NK-92 (cell line): ENCODE measurements around the gene PIN1.
A peak's percentile ranks its signal among the peaks of the same experiment; 100 is the strongest.
"Not testable (repeated sequence)": the region's sequence is repeated elsewhere in the genome, so short reads cannot be mapped to it uniquely, and the experiment has no call there.

Experiments used
- DNase-seq: peaks from one replicate; lab custom pipeline; 2025; ENCODE audit not compliant: unreplicated experiment; lab: John Stamatoyannopoulos, UW

Gene PIN1

DNA sequence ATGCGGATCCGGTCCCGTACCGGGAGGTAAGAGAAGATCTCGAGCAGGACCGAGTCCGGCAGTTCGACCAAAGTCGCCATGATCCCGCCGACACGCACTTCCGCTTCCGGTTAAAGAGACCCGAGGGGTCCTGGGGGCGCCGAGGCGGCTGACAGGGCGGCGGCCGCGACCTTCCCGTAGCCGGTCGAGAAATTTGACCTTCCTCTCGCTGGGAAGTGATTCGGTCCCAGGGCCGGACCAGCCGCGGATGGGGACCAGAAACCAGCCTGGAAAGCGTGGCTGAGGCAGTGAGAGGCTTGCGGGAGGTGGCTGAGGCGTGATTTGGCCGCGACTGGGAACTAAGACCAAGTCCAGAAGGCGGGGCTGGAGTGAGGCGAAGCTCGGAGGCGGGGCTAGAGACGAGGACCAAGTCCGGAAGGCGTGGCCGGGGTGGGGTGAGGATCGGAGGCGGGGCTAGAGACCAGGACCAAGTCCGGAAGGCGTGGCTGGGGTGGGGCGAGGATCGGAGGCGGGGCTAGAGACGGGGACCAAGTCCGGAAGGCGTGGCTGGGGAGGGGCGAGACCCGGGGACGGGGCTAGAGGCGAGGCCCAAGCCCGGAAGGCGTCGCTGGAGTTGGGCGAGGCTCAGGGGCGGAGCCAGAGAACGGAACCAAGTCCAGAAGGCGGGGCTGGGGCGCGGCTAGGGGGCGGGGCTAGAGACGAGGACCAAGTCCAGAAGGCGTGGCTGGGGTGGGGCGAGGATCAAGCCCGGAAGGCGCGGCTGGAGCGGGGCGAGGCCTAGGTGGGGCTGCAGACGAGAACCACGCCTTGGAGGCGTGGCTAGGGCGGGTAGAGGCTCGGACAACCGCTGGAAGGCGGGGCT lies 16.2 kb upstream of the PIN1 start, which contains the start of gene FBXL12:
Gene FBXL12, minus strand, starts transcription at position 346 of the 862 bp plus-strand sequence. Its CDS starts 266 bp downstream, at position 80.
- peak; percentile 100 for DNase-seq

DNA sequence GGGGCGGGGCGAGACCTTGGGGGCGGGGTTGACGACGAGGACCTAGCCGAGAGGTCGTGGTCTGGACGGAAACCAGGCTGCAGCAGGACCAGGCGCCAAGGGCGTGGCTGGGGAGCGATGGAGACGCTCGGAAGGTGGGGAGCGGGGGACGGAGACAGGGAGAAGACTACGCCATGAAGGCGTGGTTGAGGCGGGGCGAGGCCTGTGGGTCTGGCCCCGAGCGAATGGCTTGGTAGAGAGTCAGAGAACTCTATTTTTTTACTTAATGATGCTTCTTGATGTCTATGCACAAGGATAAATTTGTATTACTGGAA lies 15.6 kb upstream of the PIN1 start:
- no peak for DNase-seq

DNA sequence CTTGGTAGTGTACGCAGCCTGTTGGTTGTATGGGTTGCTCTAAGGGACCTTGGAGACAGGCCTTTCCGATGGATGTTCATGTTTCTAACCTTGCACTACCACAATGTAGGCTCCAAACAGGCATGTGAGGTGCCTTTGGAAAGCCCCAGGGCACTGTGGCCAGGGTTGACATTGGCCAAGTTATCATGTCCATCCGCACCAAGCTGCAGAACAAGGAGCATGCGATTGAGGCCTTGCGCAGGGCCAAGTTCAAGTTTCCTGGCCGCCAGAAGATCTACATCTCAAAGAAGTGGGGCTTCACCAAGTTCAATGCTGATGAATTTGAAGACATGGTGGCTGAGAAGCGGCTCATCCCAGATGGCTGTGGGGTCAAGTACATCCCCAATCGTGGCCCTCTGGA lies 15.1 kb upstream of the PIN1 start:
- DNase-seq, result not testable (repeated sequence)

DNA sequence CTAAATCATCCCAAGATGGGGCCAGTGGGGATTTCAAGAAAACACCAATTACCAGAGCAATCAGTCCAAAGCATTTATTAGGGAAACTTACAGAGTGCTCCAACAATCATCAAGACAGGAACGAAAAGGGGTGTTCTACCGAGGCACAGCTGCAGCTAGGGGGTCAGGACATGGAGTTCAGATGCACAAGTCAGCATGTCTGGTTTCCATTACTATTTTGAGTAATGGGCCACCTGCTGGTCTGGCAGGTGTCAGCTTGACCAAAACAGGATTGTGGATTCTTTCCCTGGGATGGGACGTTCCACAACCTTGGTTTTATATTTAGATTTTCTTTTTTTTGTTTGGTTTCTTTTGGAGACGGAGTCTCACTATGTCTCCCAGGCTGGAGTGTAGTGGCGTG lies 11.3 kb upstream of the PIN1 start:
- no peak for DNase-seq

DNA sequence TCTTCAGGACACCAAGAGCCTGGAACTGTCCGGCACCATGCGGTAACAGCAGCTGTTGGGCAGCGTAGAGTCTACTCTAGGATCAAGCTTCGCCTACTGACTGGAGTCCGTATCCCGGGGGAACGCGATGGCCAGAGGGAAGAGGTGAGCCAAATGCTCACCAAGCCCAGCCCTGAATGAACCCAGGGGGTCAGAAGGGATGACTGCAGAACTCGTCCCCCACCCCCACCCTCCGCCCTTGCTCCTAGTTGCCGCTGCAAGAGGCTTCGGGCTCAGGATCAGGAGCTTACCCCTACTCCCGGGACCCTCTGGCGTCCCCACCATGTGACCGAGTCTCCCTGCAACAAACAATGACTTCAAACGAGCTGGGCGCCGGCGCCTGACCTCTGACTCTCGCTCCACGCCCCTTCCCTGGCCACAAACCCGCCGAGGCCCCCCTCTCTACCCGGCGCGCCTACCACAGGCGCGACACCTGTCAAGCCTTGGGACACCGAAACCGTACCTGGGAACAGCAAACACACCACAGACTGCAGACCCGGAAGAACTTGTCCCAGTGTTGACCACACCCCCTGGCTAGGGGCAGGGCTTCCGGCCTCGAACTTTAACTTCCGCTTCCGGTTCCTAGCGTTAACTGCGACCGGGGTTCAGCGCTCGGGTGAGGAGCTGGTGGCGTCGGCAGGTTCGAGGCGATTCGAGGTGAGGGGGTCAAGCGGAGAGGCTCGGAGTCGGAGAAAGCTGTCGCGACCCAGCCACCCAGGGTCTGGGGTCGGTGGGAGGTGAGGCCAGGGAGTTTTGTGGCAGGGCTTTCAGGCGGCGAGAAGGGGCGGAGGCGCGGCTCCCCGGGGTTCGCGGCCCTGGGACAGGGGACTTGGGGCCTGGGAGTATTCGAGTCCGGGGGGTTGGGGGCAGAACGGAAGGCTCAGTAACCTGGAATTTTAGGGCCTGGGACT lies 7.6 kb upstream of the PIN1 start, which contains the start of gene UBL5:
Gene UBL5, plus strand, starts transcription at position 630 of the 950 bp plus-strand sequence. CDS start 420 bp downstream, outside the sequence.
- peak; percentile 30 for DNase-seq

DNA sequence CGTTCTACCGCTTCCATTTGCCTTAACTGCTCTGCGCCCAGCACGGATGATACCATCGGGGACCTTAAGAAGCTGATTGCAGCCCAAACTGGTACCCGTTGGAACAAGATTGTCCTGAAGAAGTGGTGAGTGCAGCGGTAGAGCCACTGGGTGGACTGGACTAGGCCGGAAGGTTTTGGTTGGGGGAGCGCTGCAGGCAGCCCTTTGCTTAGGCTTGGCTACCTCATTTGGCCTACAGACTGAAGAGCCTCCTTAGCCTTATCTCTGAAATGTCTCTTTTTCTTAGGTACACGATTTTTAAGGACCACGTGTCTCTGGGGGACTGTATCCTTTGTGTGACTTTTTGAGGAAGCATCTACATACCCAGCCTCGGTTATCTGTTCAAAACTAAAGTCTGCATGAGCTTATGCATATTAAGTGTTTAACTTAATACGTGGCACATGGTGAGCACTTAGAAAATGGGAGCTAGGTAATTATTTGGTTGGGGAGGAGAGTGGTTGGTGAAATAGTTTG lies 6.5 kb upstream of the PIN1 start:
- no peak for DNase-seq

DNA sequence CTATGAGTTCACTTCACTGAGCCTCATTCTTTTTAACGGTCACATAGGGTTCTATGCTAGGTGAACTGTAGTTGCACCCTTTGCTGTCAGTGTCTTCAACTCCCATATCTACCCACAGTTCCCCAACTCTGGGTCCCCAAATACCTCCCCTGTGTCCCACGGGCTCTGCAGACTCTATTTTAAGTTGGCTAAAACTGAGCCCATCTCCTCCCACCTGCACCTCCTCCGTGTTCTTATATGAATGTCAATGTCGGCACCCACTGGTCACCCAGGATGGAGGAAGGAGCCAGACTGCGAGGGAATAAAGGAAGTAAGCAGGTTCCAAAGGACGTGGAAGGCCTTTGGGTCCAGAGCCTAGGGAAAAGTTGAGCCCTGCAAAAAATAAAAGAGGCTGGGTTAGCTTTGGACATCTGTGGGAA lies 802 bp upstream of the PIN1 start:
- no peak for DNase-seq

DNA sequence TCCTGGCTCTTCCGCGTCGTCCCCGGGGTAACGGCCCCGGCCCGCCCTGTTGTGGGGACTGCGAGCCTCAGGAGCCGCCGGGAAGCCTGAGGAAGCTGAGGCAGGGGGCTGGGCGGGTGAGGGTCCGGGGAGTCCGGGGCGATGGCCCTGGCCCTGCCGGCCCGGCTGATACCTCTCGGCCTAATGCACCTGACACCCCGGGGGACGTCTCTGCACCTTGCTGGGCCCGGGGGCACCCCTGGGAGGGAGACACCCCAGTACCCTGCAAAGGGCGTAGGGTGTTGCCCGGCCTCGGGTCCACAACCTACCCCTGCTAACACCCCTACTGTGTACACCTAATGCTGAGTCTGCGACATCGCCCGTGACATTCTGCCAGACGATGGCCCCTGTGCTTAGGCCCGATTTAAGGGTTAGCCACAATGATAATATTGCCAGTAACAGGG lies 410 bp downstream of the PIN1 start:
- no peak for DNase-seq

DNA sequence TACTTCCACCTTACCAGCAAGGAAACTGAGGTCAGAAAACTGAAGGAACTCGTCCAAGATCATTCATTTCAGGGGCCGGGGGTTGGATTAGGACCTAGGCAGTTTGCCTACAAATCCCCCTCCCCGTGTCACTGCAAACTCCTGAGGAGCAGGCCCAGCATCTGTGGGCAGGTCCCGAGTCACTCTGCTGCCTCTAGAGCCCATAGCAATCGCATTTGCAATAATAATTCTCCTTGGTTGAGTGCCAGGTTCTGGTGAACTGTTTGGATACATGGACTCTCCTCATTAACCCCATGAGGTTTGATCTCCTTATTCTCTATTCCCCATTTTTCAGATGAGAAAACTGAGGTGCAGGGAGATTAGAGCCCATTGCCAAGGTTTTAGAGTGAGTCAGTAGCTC lies 903 bp downstream of the PIN1 start:
- no peak for DNase-seq

DNA sequence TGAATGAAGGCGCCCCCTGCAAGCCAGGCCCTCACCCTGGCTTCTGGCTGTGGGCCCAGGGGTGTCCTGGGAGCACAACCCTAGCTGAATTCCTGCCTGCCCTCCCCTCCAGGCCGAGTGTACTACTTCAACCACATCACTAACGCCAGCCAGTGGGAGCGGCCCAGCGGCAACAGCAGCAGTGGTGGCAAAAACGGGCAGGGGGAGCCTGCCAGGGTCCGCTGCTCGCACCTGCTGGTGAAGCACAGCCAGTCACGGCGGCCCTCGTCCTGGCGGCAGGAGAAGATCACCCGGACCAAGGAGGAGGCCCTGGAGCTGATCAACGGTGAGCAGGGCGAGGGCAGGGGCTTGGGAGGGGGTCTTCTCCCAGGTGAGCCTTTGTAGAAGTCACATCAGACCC lies 3.2 kb downstream of the PIN1 start:
- DNase-seq, result no peak

DNA sequence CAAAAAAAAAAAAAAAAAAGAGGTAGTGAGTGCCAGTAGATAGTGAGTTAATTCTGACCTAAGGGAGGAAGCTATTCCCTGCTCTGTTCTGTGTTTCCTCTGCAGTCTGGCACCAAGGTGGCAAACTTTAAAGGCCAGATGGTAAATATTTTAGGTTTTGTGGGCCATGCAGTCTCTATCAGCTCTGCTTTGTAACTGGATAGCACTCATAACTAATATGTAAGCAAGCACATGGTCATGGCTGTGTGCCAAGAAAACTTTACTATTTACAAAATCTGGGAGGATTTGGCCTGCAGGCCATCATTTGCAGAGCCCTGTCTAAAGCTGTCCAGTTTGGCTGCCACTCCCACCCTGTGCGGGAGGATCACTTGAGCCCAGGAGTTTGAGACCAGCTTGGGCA lies 4.3 kb downstream of the PIN1 start:
- no peak for DNase-seq

DNA sequence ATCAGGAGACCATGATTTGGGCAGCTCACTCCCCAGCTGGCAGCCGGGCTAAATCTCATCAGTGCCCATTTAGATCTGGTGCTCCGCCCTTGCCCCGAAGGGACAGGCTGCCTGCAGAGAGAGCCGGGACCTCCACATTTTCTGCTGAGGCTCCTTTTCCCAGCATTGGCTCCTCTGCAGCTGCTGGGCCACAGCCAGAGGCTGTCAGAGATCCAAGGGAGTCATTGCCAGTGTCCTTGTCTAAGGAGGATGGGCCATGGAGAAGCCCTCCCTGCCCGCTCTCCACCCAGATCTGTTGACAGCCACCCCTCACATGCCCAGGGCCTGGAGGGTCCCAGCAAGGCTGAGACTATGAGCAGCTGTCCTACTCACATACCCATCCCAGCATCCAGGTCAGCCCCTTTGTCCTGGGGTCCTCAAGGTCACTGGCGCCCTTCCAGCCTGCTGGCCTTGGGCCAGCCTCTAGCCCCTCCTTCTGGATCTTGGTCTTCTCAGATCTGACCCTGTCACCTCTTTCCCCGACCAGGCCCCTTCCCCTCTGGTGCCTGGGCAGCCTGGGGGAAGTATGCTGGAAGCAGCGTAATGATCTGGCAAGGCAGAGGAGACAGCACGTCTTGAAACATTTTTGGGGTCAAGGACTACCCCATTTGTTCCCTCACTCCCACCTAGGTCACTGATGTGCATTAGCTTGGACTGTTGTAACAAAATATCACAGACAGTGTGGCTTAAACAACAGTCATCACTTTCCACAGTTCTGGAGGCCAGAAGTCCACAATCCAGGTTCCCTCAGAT lies 7.9 kb downstream of the PIN1 start:
- no peak for DNase-seq

DNA sequence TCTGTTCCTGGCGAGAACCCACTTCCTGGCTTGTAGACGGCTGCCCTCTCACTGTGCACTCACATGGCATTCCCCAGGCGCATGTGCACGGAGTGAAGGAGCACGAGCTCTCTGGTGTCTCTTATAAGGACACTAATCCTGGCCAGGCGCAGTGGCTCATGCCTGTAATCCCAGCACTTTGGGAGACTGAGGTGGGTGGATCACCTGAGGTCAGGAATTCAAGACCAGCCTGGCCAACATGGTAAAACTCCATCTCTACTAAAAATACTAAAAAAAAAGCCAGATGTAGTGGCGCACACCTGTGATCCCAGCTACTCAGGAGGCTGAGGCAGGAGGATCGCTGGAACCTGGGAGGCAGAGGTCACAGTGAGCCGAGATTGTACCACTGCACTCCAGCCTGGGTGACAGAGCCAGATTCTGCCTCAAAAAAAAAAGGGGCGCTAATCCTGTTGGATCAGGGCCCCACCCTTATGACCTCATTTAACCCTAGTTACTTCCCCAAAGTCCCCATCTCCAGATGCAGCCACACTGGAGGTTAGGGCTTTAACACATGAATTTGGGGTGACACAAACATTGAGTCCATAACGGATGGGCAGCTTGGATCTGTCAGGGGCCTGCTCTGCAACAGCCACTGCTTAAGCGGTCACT lies 8.6 kb downstream of the PIN1 start:
- DNase-seq, result not testable (repeated sequence)

DNA sequence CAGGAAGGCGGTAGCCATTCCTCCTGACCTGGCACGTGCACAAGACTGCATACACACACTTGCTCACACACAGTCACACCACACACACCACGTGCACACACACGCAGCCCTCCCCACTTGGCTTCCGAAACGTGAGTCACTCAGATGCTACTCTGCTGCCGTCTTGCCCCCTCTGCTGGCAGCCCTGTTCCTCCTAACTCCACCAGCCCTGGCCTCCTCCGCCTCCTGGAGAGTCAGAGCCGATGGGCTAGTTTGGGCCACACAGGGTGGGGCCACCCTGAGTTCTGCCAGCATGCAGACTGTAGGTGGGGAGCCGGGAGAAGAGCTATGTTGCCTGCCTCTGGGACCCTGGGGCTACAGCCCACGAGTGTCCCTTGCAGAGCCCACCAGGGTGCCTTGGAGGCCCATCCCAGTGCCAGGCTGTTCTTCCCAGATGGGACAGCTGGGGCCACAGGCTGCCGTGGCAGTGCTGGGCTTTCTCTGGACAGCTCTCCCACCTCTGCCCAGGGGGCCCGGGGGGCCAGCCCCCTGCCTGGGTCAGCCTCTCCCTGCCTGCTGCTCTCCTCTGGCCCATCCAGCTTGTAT lies 12.1 kb downstream of the PIN1 start:
- no peak for DNase-seq

DNA sequence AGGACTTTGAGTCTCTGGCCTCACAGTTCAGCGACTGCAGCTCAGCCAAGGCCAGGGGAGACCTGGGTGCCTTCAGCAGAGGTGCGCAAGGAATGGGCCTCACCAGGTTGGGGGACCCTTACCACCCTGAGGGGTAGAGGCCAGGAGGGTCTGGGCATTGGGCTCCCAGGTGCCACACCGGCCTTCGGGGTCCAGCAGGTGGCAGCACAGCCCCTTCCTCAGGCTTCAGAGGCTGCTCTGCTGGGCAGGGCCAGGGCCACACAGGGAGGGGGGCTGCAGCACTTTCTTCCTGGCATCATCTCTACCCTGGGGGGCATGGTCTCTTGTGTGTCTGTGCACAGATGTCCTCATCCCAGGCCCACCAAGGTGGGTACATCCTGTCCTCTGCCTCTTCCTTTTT lies 12.9 kb downstream of the PIN1 start:
- DNase-seq, result no peak

DNA sequence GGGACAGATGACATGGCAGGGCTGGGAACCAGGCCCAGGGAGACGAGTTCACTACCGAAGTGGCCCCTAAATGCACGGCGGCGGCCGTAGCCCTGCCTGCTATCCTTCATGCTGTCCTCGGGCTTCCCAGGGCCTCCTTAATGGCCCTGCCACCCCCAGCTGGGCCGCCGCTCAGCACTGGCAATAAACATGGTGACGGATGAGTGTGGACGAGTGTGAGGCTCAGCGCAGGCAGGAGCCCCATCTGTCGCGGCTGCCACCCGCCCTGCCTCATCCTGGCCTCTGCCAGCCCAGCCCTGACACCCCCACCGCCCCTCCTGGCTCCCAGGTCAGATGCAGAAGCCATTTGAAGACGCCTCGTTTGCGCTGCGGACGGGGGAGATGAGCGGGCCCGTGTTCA lies 13.6 kb downstream of the PIN1 start:
- DNase-seq, result no peak

DNA sequence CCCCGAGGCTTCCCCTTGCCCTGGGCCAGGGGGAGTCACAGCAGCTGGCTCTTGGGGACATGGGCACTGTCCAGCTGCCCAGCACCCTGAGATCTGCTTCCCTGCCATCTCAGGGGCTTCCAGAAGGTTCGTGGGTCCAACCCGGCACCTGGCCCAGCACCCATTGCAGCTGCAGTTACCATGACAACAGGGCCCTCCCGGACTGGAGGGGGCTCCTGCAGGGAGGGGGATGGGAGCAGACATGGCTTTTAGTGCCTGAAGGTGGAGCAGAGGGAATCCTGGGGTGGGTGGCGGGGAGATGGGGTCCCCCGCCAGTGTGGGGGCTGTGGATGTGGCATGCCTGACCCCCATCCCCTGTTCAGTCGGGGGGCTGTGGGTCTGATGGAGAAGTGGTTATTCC lies 14.7 kb downstream of the PIN1 start:
- no peak for DNase-seq

DNA sequence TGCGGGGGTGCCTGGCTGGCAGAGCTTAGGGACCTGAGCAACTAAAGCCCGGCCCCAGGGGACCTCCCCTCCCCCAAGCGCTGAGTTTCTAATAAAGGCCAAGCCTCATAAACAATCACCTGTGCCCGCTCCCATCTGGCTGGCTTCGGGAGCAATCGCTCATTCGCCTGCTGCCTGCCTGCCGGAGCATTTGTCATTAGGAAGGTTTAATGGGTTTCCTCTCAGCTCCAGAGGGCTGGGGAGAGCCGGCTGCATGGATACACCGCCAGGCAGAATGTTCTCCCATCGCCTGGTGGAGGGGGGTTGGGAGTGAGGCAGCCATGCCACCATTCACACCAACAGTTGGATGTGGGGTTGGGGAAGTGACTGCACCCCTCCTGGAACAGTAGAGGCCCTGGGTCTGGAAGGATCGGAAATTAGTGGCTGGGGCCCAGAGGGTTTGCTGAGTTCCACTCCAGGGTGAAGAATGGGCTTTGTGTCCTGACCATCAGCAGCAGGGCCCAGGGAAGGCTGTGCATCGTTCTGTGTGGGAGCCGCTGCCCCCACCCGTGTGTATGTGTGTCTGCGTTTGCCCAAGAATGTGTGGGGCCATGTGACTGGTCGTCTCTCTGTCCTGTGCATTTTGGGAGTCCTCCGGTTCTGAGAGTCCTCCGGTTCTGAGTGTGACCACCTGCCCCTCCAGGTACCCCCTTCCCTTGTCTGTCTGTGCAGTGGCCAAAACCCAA lies 15.3 kb downstream of the PIN1 start:
- no peak for DNase-seq

DNA sequence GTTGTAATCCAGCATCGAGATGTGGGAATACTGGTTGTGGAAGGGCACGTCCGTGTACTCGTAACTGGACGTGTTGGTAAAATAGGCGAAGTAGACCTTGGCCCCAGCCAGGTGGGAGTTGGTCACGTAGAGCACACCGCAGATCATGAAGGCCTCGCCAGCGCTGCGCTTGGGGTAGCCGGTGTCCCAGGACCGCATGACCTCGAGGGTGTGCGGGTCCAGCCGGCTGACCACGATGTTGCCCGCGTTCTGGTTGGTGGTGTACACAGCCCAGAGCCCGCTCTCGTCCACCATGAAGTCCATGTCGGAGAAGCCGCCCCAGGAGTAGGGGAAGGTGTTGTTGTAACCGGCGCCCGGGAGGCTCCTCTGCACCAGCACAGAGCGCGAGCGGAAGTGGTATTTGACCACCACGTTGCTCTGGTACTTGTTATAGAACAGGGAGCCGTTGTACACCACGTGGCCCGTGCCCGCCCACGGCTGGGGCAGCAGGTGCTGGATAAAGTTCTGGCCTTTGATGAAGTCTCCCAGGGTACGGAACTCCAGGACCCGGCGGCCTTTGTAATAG lies 19.2 kb downstream of the PIN1 start:
- no peak for DNase-seq
